A549 (cell line): ENCODE measurements around the gene ACAD8. TPM values are rescaled to one million over a fixed set of nuclear protein-coding genes. Genes with fewer than 3 reads are reported as not detected.
A peak's percentile ranks its signal among the peaks of the same experiment; 100 is the strongest.
"Not testable (repeated sequence)": the region's sequence is repeated elsewhere in the genome, so short reads cannot be mapped to it uniquely, and the experiment has no call there.

Experiments used
- ATAC-seq, 2 experiments: fragments of 200-7000 bp in 1 of 2; fragments of >200 bp in 1 of 2; cut with Nextera tagmentation in 1 of 2; cut with Tn5 transposase in 1 of 2; 3 replicates each; pipeline versions ENCODE4 v1.8.0 to v1.9.1; 2018 to 2020; ENCODE audit warnings: mild to moderate bottlenecking in 1 of 2, moderate library complexity in 1 of 2
- CTCF ChIA-PET: fragments of 300-600 bp; sonication (Branson Sonifier 250); formaldehyde crosslinking; extraction: SDS; loops from one replicate; lab custom pipeline; 2021; ENCODE audit warnings: antibody characterized with exemption, inconsistent platforms; lab: Yijun Ruan, JAX
- POLR2A ChIA-PET: fragments of 350-600 bp; formaldehyde crosslinking; extraction: SDS; loops from one replicate; lab custom pipeline; 2021; ENCODE audit warnings: antibody characterized with exemption, inconsistent platforms; lab: Yijun Ruan, JAX
- DNase-seq, 2 experiments: peaks; one replicate each; pipeline versions ENCODE4 v3.0.0 to v3.0.0-alpha.2; 2011 to 2016; ENCODE audit warnings: low read depth in 1 of 2, low spot score in 1 of 2
- FAIRE-seq: peaks from 2 replicates; lab custom pipeline; 2011; peaks lifted over from hg19 to GRCh38; lab: Jason Lieb, UNC
- H3K27ac ChIP-seq, 2 experiments: fragments of >200 bp; sonication (Bioruptor Twin); formaldehyde crosslinking; 3 replicates each; pipeline ENCODE4 v1.5.1; 2016 to 2017
- H3K4me1 ChIP-seq: fragments of >200 bp; sonication (Bioruptor Twin); formaldehyde crosslinking; 3 replicates; pipeline ENCODE4 v1.6.1; 2016
- H3K4me2 ChIP-seq: fragments of >200 bp; sonication (Bioruptor Twin); formaldehyde crosslinking; 3 replicates; pipeline ENCODE4 v1.6.1; 2016
- H3K4me3 ChIP-seq: fragments of >200 bp; sonication (Bioruptor Twin); formaldehyde crosslinking; 3 replicates; pipeline ENCODE4 v1.5.1; 2016
- H3K9me3 ChIP-seq: fragments of >200 bp; sonication (Bioruptor Twin); formaldehyde crosslinking; 3 replicates; pipeline ENCODE4 v1.6.1; 2016
- BHLHE40 ChIP-seq: IDR thresholded peaks from 2 replicates; pipeline ENCODE4 v1.6.1; 2012; ENCODE audit warnings: low read depth, low read length, inconsistent platforms
- CHD4 ChIP-seq: fragments of 200-600 bp; sonication (generic); IDR thresholded peaks from 2 replicates; pipeline ENCODE4 v1.6.1; 2016; ENCODE audit warnings: antibody characterized with exemption, mild to moderate bottlenecking, borderline replicate concordance
- EHF ChIP-seq: fragments of 250-450 bp; sonication (Bioruptor Pico); IDR thresholded peaks from 2 replicates; pipeline ENCODE4 v1.5.0; 2020; ENCODE audit warnings: mild to moderate bottlenecking
- EP300 ChIP-seq, 2 experiments: fragments of >200 bp; sonication (Bioruptor Twin); formaldehyde crosslinking; IDR thresholded peaks; 2 replicates in 1 of 2; 3 replicates in 1 of 2; pipeline ENCODE4 v1.6.1; 2016 to 2017
- ESRRA ChIP-seq: fragments of 150-350 bp; IDR thresholded peaks from 2 replicates; pipeline ENCODE4 v1.6.1; 2014; ENCODE audit warnings: mild to moderate bottlenecking, low read length, borderline replicate concordance
- FOSL2 ChIP-seq, 2 experiments: fragments of 450-650 bp in 1 of 2; fragments of >200 bp in 1 of 2; sonication (Bioruptor Twin) in 1 of 2; formaldehyde crosslinking; IDR thresholded peaks; 2 replicates each; pipeline versions ENCODE4 v1.5.0 to v1.6.1; 2016 to 2020; ENCODE audit warnings: mild to moderate bottlenecking in 1 of 2, moderate library complexity in 1 of 2
- FOXS1 ChIP-seq: fragments of 250-450 bp; sonication (Bioruptor Pico); IDR thresholded peaks from 2 replicates; pipeline ENCODE4 v1.5.0; 2020; ENCODE audit warnings: mild to moderate bottlenecking, moderate library complexity
- GATA3 ChIP-seq: IDR thresholded peaks from 2 replicates; pipeline ENCODE4 v1.6.1; 2012; ENCODE audit warnings: borderline replicate concordance
- HOXA7 ChIP-seq: fragments of 250-450 bp; sonication (Bioruptor Pico); IDR thresholded peaks from 2 replicates; pipeline ENCODE4 v1.5.0; 2020; ENCODE audit warnings: mild to moderate bottlenecking, moderate library complexity
- HOXB5 ChIP-seq: fragments of 250-450 bp; sonication (Bioruptor Pico); IDR thresholded peaks from 2 replicates; pipeline ENCODE4 v1.5.0; 2020; ENCODE audit warnings: mild to moderate bottlenecking, moderate library complexity
- KDM5A ChIP-seq: fragments of 200-600 bp; sonication (generic); IDR thresholded peaks from 2 replicates; pipeline ENCODE4 v1.6.1; 2016; ENCODE audit warnings: antibody characterized with exemption, mild to moderate bottlenecking
- MYC ChIP-seq: IDR thresholded peaks from 2 replicates; pipeline ENCODE4 v1.6.1; 2012; ENCODE audit warnings: mild to moderate bottlenecking, inconsistent platforms, low read length, improper control_type of control experiment, borderline replicate concordance
- NPAS2 ChIP-seq: fragments of 250-450 bp; sonication (Bioruptor Pico); IDR thresholded peaks from 2 replicates; pipeline ENCODE4 v1.8.0; 2022; ENCODE audit warnings: mild to moderate bottlenecking, moderate library complexity, borderline replicate concordance
- POLR2A ChIP-seq: IDR thresholded peaks from 2 replicates; pipeline ENCODE4 v1.6.1; 2012; ENCODE audit warnings: mild to moderate bottlenecking, low read length
- RAD21 ChIP-seq, 2 experiments: fragments of >200 bp in 1 of 2; sonication (Bioruptor Twin) in 1 of 2; formaldehyde crosslinking in 1 of 2; IDR thresholded peaks in 1 of 2; conservative IDR thresholded peaks in 1 of 2; 2 replicates in 1 of 2; 3 replicates in 1 of 2; pipeline ENCODE4 v1.6.1; 2012 to 2018; ENCODE audit warnings: inconsistent platforms in 1 of 2
- RARB ChIP-seq: fragments of 250-450 bp; sonication (Bioruptor Pico); IDR thresholded peaks from 2 replicates; pipeline ENCODE4 v1.8.0; 2021; ENCODE audit warnings: mild to moderate bottlenecking, moderate library complexity
- SMC3 ChIP-seq: fragments of >200 bp; sonication (Bioruptor Twin); formaldehyde crosslinking; IDR thresholded peaks from 3 replicates; pipeline ENCODE4 v1.6.1; 2018; ENCODE audit warnings: inconsistent platforms
- SREBF2 ChIP-seq: fragments of 450-650 bp; IDR thresholded peaks from 2 replicates; pipeline ENCODE4 v1.6.1; 2014; ENCODE audit warnings: mild to moderate bottlenecking, moderate library complexity
- TFCP2L1 ChIP-seq: fragments of 250-450 bp; sonication (Bioruptor Pico); IDR thresholded peaks from 2 replicates; pipeline ENCODE4 v1.5.0; 2021; ENCODE audit warnings: mild to moderate bottlenecking
- TP53 ChIP-seq: fragments of 250-450 bp; sonication (Bioruptor Pico); IDR thresholded peaks from 2 replicates; pipeline ENCODE4 v1.5.0; 2021; ENCODE audit warnings: mild to moderate bottlenecking, moderate library complexity
- ZC3H11A ChIP-seq: fragments of 450-650 bp; IDR thresholded peaks from 2 replicates; pipeline ENCODE4 v1.6.1; 2014; ENCODE audit warnings: antibody characterized with exemption, mild to moderate bottlenecking
- ZNF302 ChIP-seq: fragments of 250-450 bp; sonication (Bioruptor Pico); IDR thresholded peaks from 2 replicates; pipeline ENCODE4 v1.9.0; 2021; ENCODE audit warnings: inconsistent platforms, mild to moderate bottlenecking, moderate library complexity
- WGBS: methylation state at CpG from one replicate; pipeline ENCODE4 v1.1.6; 2017; ENCODE audit errors: missing lambda C conversion rate; 5-methylcytosine and 5-hydroxymethylcytosine counted together
- polyA plus RNA-seq, 4 experiments: library from polyadenylated mRNA; depleted of rRNA in 3 of 4; stranded (reverse); fragments of >200 nt; fragmentation: RNase III in 1 of 4; extraction: RNeasy Plus Mini Kit Qiagen cat#74134 plus additional on column Dnase treatment in 1 of 4; gene quantifications; 2 replicates in 3 of 4; 3 replicates in 1 of 4; pipeline ENCODE4 v1.2.3, GENCODE V29; 2011 to 2017
- TF ChIP-seq, protein P1 (sequence below): fragments of 250-450 bp; sonication (Bioruptor Pico); IDR thresholded peaks from 2 replicates; pipeline ENCODE4 v1.5.0; 2021; ENCODE audit warnings: mild to moderate bottlenecking, moderate library complexity, borderline replicate concordance
- TF ChIP-seq, protein P2 (sequence below): fragments of >200 bp; sonication (Bioruptor Twin); formaldehyde crosslinking; IDR thresholded peaks from 3 replicates; pipeline ENCODE4 v1.6.1; 2016
- TF ChIP-seq, protein P3 (sequence below): fragments of >200 bp; sonication (Bioruptor Twin); formaldehyde crosslinking; IDR thresholded peaks from 2 replicates; pipeline ENCODE4 v1.6.1; 2016
- TF ChIP-seq, protein P4 (sequence below): fragments of 450-650 bp; IDR thresholded peaks from 2 replicates; pipeline ENCODE4 v1.6.1; 2014; ENCODE audit warnings: antibody characterized with exemption

The ACAD8 gene
- polyA plus RNA-seq, 2 of the 4 experiments (the other 2 are of a cell fraction): 13.5 to 16.9 TPM

DNA sequence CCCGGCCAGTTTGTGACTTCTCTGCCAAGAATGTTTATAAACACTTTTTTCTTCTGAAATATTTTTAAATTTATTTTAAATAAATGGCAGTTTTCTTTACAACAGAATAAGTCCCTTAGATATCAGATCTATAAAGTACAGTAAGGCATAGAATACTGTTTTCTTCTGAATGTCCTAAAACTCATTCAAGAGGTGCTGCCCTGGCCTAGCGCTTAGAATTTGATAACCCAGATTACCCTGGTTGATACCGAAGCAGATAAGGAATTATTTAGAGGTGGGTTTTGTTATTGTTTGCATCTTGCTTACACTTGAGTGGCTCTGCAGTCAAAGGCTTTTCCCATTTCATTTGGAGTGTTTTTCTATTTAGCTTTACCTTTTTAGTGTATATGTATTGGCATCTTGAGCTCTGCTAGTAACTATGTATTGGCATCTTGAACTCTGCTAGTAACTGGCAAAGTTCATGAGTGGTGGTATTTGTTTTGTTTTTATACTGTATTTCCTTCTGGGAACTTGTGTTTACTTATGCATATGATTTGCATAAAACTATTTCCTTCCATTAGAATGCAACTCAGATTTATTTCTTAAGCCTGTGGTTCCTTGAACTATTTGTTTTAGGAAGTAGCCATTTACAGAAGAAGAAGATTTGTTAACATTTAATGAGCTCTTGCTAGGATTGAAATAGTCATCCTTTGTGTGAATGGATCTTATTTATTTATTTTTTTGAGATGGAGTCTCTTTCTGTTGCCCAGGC, 1.2 kb downstream of the ACAD8 start:
- FAIRE-seq (no peak), DNase-seq (no peak), ATAC-seq (no peak)
- TF ChIP-seq EP300 (IDR thresholded peaks at IDR 0.05): no peak
- TF ChIP-seq, protein P1, sequence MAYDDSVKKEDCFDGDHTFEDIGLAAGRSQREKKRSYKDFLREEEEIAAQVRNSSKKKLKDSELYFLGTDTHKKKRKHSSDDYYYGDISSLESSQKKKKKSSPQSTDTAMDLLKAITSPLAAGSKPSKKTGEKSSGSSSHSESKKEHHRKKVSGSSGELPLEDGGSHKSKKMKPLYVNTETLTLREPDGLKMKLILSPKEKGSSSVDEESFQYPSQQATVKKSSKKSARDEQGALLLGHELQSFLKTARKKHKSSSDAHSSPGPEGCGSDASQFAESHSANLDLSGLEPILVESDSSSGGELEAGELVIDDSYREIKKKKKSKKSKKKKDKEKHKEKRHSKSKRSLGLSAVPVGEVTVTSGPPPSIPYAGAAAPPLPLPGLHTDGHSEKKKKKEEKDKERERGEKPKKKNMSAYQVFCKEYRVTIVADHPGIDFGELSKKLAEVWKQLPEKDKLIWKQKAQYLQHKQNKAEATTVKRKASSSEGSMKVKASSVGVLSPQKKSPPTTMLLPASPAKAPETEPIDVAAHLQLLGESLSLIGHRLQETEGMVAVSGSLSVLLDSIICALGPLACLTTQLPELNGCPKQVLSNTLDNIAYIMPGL: no peak
- TF ChIP-seq ZC3H11A: no peak
- no peak for TF ChIP-seq TFCP2L1 (CRISPR knock-in tag)
- TF ChIP-seq KDM5A: no peak
- no peak for TF ChIP-seq TP53 (CRISPR knock-in tag)
- TF ChIP-seq NPAS2 (CRISPR knock-in tag): no peak
- no peak for TF ChIP-seq FOXS1 (CRISPR knock-in tag)
- TF ChIP-seq MYC: no peak
- TF ChIP-seq CHD4: no peak
- TF ChIP-seq, protein P2, sequence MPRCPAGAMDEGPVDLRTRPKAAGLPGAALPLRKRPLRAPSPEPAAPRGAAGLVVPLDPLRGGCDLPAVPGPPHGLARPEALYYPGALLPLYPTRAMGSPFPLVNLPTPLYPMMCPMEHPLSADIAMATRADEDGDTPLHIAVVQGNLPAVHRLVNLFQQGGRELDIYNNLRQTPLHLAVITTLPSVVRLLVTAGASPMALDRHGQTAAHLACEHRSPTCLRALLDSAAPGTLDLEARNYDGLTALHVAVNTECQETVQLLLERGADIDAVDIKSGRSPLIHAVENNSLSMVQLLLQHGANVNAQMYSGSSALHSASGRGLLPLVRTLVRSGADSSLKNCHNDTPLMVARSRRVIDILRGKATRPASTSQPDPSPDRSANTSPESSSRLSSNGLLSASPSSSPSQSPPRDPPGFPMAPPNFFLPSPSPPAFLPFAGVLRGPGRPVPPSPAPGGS: no peak
- TF ChIP-seq EHF: no peak
- Histone ChIP-seq H3K4me1 (peaks cover 13% of the 10 kb centered on the region), H3K4me2 (peak overlapping the region; percentile 94), H3K27ac (peak overlapping the region in 1 of 2 experiments; percentile 89; a peak in 1 of 6 replicates), H3K9me3 (no peaks in the 10 kb centered on the region), H3K4me3 (peak overlapping the region; percentile 55)
- POLR2A ChIA-PET: no interaction called here
- CTCF ChIA-PET: interaction anchor here (2.5 kb wide), 1 partner anchor 10 kb away, joined by 12 read pairs; no protein-coding TSS in a partner anchor
- WGBS: 71% methylated on average over 3 of the region's 3 CpGs

DNA sequence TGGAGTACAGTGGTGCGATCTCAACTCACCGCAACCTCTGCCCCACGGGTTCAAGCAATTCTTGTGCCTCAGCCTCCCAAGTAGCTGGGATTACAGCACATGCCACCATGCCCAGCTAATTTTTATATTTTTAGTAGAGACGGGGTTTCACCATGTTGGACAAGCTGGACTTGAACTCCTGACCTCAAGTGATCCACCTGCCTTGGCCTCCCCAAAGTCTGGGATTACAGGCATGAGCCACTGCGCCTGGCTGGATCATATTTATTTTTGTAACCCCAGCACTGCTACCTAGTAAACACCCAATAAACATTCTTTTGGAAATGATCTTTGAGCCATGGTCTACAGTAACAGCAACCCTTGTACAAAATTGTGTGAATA, 1.8 kb downstream of the ACAD8 start:
- FAIRE-seq, H3K27ac ChIP-seq, ATAC-seq, H3K9me3 ChIP-seq, H3K4me2 ChIP-seq, DNase-seq, POLR2A ChIA-PET, H3K4me3 ChIP-seq: not testable (repeated sequence)
- H3K4me1 ChIP-seq: peaks cover 13% of the 10 kb centered on the region
- CTCF ChIA-PET: interaction anchor here (2.5 kb wide), 1 partner anchor 11 kb away, joined by 12 read pairs; no protein-coding TSS in a partner anchor
- 91% methylated on average over 5 of the region's 5 CpGs for WGBS

DNA sequence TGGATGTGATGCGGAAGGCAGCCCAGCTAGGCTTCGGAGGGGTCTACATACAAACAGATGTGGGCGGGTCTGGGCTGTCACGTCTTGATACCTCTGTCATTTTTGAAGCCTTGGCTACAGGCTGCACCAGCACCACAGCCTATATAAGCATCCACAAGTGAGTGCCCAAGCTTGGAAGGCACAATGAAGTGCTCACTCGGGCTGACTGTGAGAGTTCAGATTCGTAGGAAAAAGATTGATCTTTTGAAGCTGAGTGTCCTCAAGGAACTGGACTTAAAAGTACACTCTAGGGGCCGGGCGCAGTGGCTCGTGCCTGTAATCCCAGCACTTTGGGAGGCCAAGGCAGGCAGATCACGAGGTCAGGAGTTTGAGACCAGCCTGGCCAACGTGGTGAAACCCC, 3.7 kb downstream of the ACAD8 start:
- ChIA-PET POLR2A (no interaction called here), CTCF (no interaction called here)
- 92% methylated on average over 11 of the region's 11 CpGs for WGBS
- FAIRE-seq (no peak), ATAC-seq (no peak), DNase-seq (no peak)
- Histone ChIP-seq H3K4me1 (peaks cover 12% of the 10 kb centered on the region), H3K4me2 (no peak overlapping the region), H3K9me3 (no peaks in the 10 kb centered on the region), H3K27ac (no peak overlapping the region), H3K4me3 (no peak overlapping the region)
- TF ChIP-seq BHLHE40 (no peak), FOSL2 (IDR thresholded peaks at IDR 0.05) (no peak), FOSL2 (CRISPR knock-in tag; IDR thresholded peaks at IDR 0.05) (no peak), HOXA7 (CRISPR knock-in tag) (no peak), RARB (CRISPR knock-in tag) (no peak), ESRRA (no peak), TP53 (CRISPR knock-in tag) (no peak), ZNF302 (CRISPR knock-in tag) (no peak), RAD21 (conservative IDR thresholded peaks at IDR 0.05 in 1 of 2, IDR thresholded peaks at IDR 0.05 in 1 of 2) (no peak), SMC3 (no peak), KDM5A (no peak), NPAS2 (CRISPR knock-in tag) (no peak), GATA3 (no peak), POLR2A (no peak), SREBF2 (no peak), HOXB5 (no peak)
- TF ChIP-seq, protein P3, sequence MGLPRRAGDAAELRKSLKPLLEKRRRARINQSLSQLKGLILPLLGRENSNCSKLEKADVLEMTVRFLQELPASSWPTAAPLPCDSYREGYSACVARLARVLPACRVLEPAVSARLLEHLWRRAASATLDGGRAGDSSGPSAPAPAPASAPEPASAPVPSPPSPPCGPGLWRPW: no peak
- TF ChIP-seq, protein P4, sequence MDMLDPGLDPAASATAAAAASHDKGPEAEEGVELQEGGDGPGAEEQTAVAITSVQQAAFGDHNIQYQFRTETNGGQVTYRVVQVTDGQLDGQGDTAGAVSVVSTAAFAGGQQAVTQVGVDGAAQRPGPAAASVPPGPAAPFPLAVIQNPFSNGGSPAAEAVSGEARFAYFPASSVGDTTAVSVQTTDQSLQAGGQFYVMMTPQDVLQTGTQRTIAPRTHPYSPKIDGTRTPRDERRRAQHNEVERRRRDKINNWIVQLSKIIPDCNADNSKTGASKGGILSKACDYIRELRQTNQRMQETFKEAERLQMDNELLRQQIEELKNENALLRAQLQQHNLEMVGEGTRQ: no peak
- TF ChIP-seq, protein P2: no peak
